GM13977 (cell line): Measurements from ENCODE around the gene GPR162.

Source experiments
- DNase-seq: peaks from one replicate; pipeline ENCODE4 v3.0.0; 2012; ENCODE audit warnings: low spot score
- in situ Hi-C: fragments of 300-500 bp; cut with MboI; formaldehyde crosslinking; loops from one replicate; pipeline ENCODE4 v1.12.0; 2022; ENCODE audit warnings: low sequenced_read_pairs, low pct_unique_long_range_greater_than_20kb, mixed read lengths, inconsistent platforms; ENCODE audit not compliant: unreplicated experiment
- TF ChIP-seq, protein P1 (sequence below): IDR thresholded peaks from 2 replicates; pipeline ENCODE4 v1.5.1; 2012; ENCODE audit warnings: mild to moderate bottlenecking, control low read depth; ENCODE audit not compliant: insufficient read depth; ENCODE audit errors: extremely low read depth, missing control alignments

GPR162 gene

GRCh38 chr12:6788972-6789924 is 32.4 kb upstream of the GPR162 start, which contains the start of gene CD4:
TSS of gene CD4 (plus strand) at chr12:6789528. CDS start at chr12:6800139, 10,611 bp downstream.
- in situ Hi-C loops, result no loop called here
- TF ChIP-seq, protein P1, sequence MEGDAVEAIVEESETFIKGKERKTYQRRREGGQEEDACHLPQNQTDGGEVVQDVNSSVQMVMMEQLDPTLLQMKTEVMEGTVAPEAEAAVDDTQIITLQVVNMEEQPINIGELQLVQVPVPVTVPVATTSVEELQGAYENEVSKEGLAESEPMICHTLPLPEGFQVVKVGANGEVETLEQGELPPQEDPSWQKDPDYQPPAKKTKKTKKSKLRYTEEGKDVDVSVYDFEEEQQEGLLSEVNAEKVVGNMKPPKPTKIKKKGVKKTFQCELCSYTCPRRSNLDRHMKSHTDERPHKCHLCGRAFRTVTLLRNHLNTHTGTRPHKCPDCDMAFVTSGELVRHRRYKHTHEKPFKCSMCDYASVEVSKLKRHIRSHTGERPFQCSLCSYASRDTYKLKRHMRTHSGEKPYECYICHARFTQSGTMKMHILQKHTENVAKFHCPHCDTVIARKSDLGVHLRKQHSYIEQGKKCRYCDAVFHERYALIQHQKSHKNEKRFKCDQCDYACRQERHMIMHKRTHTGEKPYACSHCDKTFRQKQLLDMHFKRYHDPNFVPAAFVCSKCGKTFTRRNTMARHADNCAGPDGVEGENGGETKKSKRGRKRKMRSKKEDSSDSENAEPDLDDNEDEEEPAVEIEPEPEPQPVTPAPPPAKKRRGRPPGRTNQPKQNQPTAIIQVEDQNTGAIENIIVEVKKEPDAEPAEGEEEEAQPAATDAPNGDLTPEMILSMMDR, result no peak
- DNase-seq, result no peak

- no peak for DNase-seq
- TF ChIP-seq, protein P1, result no peak
- in situ Hi-C loops, result no loop called here
Measured at GRCh38 chr12:6790496-6791150, 31.0 kb upstream of the GPR162 start.

DNA sequence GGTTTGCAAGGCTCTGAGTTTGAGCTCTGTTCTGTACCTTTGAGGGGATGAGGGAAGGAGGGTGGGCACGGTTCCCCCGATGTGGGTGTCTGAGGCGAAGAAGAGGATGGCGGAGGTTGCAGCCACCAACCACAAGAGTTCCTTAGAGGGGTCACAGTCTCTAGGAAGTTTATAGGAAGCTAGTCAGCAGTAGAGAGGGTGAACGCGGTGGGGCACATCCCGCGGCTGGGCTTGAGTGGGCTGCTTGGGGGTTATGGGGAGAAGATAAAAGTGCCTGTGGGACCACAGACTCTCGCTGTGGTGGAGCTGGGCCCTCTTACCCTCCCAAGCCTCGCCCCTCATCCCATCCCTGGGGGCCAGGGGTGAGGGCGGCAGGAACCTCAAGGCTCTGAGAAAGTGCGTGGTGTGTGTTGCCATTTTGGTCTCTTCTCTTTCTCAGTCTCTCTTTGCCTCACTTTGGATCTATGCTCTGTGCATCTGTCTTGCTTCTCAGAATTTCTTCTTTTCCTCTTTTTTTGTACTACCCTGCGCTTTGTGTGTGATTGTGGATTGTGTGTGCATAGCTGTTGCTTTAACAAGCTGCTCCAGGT is 29.6 kb upstream of the GPR162 start:
- DNase-seq, result no peak
- TF ChIP-seq, protein P1, result no peak
- in situ Hi-C loops, result no loop called here

- no peak for DNase-seq
- TF ChIP-seq, protein P1, result no peak
- in situ Hi-C loops, result no loop called here
Measured at GRCh38 chr12:6792522-6793201, 29.0 kb upstream of the GPR162 start.

DNA sequence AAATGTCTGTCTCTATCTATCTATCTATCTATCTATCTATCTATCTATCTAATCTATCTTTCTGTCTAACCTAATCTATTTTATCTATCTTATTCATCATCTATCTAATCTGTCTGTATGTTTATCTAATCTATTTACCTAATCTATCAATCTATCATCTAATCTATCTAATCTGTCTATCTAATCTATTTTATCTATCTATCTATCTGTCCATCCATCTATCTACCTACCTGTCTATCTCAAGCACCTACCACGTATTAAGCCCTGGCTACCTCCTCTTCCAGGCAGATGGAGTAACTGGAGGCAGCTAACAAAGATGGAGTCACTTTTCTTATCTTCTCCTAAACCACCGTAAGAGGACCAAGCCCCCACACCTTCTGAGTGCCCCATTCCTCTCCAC is 26.5 kb upstream of the GPR162 start:
- no peak for DNase-seq
- in situ Hi-C loops, result no loop called here
- TF ChIP-seq, protein P1, result no peak

- in situ Hi-C loops, result no loop called here
- no peak for DNase-seq
- TF ChIP-seq, protein P1, result no peak
Measured at GRCh38 chr12:6796576-6796975, 25.0 kb upstream of the GPR162 start.
